ENCODE data around the gene ELF3.
"Not testable (repeated sequence)": the region's sequence is repeated elsewhere in the genome, so short reads cannot be mapped to it uniquely, and the experiment has no call there.

The ELF3 gene

GRCh38 chr1:202058001-202058908 is 47.9 kb downstream of the ELF3 start:
- no peak overlapping the region for H3K9ac ChIP-seq (ENCODE audit: low read depth, low read length)
- H3K9me3 ChIP-seq (ENCODE audit: control insufficient read depth, insufficient read depth, low read length) = no peaks in the 10 kb centered on the region
- H3K36me3 ChIP-seq (ENCODE audit: insufficient read depth, low read length) = no peaks in the 10 kb centered on the region

DNA sequence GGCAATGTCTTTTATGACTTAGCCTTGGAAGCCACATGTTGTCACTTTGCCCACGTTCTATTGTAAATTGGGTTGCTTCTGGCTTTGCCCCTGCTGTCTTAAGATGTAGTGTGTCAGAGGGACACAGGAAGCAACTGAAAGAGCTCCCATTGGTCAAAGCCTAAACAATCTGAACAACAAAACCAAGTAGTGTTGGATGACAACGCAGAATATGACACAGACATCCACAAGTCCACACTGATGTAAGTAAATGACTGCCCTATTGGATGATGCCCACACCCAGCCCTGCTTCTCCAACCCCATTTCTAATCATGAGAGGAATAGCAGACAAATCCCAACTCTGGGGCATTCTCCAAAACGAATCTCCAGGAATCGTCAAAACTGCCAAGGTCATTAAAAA is 50.7 kb downstream of the ELF3 start:
- Histone ChIP-seq H3K36me3 (ENCODE audit: insufficient read depth, low read length) (no peaks in the 10 kb centered on the region), H3K4me1 (ENCODE audit: insufficient read depth, low read length) (peaks cover 10% of the 10 kb centered on the region; the same call in 1 of the 2 replicates), H3K9ac (ENCODE audit: low read depth, low read length) (no peak overlapping the region), H3K9me3 (ENCODE audit: control insufficient read depth, insufficient read depth, low read length) (no peaks in the 10 kb centered on the region)

More at GRCh38 chr1:202058001-202058908, 47.9 kb downstream of the ELF3 start:
- H3K4me1 ChIP-seq (ENCODE audit: insufficient read depth, low read length) = peaks cover 5% of the 10 kb centered on the region; the same call in 1 of the 2 replicates

- not testable (repeated sequence) for H3K9ac ChIP-seq (ENCODE audit: low read depth, low read length); H3K9me3 ChIP-seq (ENCODE audit: control insufficient read depth, insufficient read depth, low read length); H3K36me3 ChIP-seq (ENCODE audit: insufficient read depth, low read length); H3K4me1 ChIP-seq (ENCODE audit: insufficient read depth, low read length)
Measured at GRCh38 chr1:202061787-202062186, 51.4 kb downstream of the ELF3 start.

- not testable (repeated sequence) for H3K9ac ChIP-seq (ENCODE audit: low read depth, low read length); H3K9me3 ChIP-seq (ENCODE audit: control insufficient read depth, insufficient read depth, low read length); H3K36me3 ChIP-seq (ENCODE audit: insufficient read depth, low read length); H3K4me1 ChIP-seq (ENCODE audit: insufficient read depth, low read length)
Measured at GRCh38 chr1:202062636-202063035, 52.2 kb downstream of the ELF3 start.

DNA sequence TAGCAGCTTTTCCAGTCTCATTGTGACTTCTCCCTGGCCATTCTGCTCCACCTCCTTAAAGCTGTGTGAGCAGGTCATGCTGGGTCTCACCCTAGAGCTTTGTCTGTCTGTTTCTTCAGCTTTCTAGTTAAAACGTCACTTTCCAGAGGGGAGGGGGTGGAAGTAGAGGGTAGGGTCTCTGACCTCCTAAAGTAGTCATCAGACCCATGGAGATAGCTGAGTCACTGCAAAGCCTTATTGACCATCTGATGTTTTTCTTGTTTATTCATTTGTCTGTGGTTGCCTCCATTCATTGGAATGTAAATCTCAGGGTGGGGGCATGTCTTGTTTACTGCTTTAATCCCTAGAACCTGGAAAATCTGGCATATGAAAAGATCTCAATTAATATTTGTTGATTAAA is 52.7 kb downstream of the ELF3 start:
- no peaks in the 10 kb centered on the region for H3K36me3 ChIP-seq (ENCODE audit: insufficient read depth, low read length)
- peaks cover 10% of the 10 kb centered on the region; the same call in 1 of the 2 replicates for H3K4me1 ChIP-seq (ENCODE audit: insufficient read depth, low read length)
- no peak overlapping the region for H3K9ac ChIP-seq (ENCODE audit: low read depth, low read length)
- no peaks in the 10 kb centered on the region for H3K9me3 ChIP-seq (ENCODE audit: control insufficient read depth, insufficient read depth, low read length)

DNA sequence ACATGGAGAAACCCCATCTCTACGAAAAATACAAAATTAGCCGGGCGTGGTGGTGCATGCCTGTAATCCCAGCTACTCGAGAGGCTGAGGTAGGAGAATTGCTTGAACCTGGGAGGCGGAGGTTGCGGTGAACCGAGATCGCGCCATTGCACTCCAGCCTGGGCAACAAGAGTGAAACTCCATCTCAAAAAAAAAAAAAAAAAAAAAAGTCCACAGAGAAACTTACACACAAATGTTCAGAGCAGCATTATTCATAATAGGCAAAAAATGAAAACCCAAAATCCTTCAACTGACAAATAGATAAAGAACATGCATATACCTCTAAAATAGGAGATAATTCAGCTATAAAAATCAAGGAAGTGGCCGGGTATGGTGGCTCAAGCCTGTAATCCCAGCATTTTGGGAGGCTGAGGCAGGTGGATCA is 54.5 kb downstream of the ELF3 start:
- H3K4me1 ChIP-seq (ENCODE audit: insufficient read depth, low read length); H3K9me3 ChIP-seq (ENCODE audit: control insufficient read depth, insufficient read depth, low read length); H3K36me3 ChIP-seq (ENCODE audit: insufficient read depth, low read length); H3K9ac ChIP-seq (ENCODE audit: low read depth, low read length): not testable (repeated sequence)
